ENCODE measurements around the gene FCHO2.

The FCHO2 gene

DNA sequence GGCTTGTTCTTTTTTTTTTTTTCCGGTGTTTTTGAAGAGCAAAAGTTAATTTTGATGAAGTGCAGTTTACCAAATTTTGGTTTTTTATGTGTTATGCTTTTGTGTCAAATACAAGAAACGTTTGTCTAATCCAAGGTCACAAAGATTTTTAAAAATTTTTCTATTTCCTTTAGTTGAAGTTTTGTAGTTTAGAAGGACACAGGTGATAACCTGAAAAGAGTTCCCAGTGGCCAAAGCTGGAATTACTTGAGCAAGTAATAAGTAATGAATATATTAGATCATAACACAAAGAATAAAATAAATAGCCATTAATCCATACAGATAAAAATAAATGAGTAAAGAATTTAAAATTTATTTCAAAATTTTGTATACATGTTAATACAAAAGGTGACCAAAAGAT lies 71.5 kb downstream of the FCHO2 start:
- ChIA-PET POLR2A (no interaction called here), CTCF (no interaction called here)
- no peak for DNase-seq (ENCODE audit: low read depth, low spot score)
- H3K4me3 ChIP-seq (ENCODE audit: low read depth, low read length) = no peak overlapping the region
- TF ChIP-seq, protein P1, sequence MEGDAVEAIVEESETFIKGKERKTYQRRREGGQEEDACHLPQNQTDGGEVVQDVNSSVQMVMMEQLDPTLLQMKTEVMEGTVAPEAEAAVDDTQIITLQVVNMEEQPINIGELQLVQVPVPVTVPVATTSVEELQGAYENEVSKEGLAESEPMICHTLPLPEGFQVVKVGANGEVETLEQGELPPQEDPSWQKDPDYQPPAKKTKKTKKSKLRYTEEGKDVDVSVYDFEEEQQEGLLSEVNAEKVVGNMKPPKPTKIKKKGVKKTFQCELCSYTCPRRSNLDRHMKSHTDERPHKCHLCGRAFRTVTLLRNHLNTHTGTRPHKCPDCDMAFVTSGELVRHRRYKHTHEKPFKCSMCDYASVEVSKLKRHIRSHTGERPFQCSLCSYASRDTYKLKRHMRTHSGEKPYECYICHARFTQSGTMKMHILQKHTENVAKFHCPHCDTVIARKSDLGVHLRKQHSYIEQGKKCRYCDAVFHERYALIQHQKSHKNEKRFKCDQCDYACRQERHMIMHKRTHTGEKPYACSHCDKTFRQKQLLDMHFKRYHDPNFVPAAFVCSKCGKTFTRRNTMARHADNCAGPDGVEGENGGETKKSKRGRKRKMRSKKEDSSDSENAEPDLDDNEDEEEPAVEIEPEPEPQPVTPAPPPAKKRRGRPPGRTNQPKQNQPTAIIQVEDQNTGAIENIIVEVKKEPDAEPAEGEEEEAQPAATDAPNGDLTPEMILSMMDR (IDR thresholded peaks at IDR 0.05; ENCODE audit: insufficient read depth, low read length, missing control alignments) = no peak

DNA sequence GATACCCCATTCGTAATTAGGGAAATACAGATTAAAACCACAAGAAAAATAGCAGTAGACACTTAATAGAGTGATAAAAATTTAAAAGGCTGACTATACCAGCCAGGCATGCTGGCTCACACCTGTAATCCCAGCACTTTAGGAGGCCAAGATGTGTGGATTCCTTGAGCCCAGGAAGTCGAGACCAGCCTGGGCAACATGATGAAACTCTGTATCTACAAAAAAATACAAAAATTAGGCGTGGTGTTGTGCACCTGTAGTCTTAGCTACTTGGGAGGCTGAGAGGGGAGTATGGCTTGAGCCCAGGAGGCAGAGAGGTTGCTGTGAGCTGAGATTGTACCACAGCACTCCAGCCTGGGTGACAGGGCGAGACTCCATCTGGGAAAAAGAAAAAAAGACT lies 72.0 kb downstream of the FCHO2 start:
- TF ChIP-seq, protein P1 (IDR thresholded peaks at IDR 0.05; ENCODE audit: insufficient read depth, low read length, missing control alignments) = no peak
- CTCF ChIA-PET = no interaction called here
- no peak overlapping the region for H3K4me3 ChIP-seq (ENCODE audit: low read depth, low read length)
- POLR2A ChIA-PET = no interaction called here
- DNase-seq (ENCODE audit: low read depth, low spot score) = no peak

DNA sequence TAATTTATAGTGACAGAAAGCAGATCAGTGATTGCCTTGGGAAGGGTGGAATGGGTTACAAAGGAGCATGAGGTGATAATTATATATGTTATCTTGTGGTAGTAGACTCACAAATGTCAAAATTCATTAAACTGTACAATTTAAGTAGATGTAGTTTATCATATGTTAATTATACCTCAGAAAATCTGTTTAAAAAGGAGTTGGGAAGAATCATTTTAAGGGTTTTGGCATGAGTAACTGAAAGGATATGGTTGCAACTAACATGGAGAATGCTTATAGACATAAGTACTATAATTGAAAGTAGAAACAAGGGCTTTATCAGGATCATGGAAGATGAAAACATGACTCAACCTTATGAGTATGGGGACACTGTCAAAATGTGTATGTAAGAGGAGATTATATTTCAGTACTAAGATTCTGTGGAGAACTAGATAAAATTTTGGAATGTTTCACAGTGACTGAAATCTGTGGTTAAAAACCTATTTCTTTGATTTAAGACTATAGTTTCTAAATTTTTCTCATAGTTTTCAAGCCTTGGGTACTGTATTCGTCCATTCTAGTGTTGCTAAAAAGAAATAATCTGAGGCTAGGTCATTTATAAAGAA lies 73.3 kb downstream of the FCHO2 start:
- H3K4me3 ChIP-seq (ENCODE audit: low read depth, low read length) = no peak overlapping the region
- peak; percentile 59 for DNase-seq (ENCODE audit: low read depth, low spot score)
- POLR2A ChIA-PET = no interaction called here
- CTCF ChIA-PET = no interaction called here
- TF ChIP-seq, protein P1 (IDR thresholded peaks at IDR 0.05; ENCODE audit: insufficient read depth, low read length, missing control alignments) = no peak

DNA sequence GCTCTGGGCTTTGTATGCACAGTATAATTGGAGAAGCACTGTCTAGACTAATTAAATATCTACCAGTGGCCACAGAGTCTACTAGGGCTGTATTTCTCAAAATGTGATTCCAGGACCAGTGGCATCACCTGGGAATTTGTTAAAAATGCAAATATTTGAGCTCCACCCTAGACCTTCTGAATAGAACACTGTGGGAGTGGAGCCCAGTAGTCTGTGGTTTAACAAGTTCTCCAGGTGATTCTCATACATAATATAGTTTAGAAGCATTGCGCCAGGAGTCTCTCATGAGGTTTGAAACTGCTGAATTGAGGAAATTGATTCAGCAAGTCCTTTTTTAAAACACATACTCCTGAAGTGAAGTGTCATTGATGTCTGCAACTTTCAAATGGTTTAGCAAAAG lies 74.7 kb downstream of the FCHO2 start:
- POLR2A ChIA-PET = no interaction called here
- no peak overlapping the region for H3K4me3 ChIP-seq (ENCODE audit: low read depth, low read length)
- TF ChIP-seq, protein P1 (IDR thresholded peaks at IDR 0.05; ENCODE audit: insufficient read depth, low read length, missing control alignments) = no peak

DNA sequence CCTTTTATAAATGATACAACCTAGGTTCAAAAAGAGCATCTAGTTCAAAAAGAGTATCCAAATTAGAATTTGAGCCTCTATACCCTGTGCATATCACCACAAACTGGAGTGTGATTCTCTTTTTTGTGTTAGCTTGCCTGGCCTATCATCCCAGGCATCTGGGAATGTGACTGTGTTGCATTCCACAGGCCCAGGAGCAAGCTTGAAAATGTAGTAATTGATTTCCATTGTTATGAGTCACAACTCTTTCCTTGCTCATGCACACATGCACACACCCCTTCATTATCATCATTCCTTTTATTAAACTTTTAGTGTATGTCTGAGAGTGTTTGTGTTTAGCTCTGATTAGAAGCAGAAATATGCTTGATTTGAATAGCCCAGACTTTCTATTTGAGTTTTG lies 75.2 kb downstream of the FCHO2 start:
- DNase-seq (ENCODE audit: low read depth, low spot score) = peak; percentile 73
- POLR2A ChIA-PET = no interaction called here
- no peak overlapping the region for H3K4me3 ChIP-seq (ENCODE audit: low read depth, low read length)
- TF ChIP-seq, protein P1 (IDR thresholded peaks at IDR 0.05; ENCODE audit: insufficient read depth, low read length, missing control alignments) = no peak
- CTCF ChIA-PET = interaction anchor here (0.8 kb wide), 1 partner anchor 185 kb away, joined by 5 read pairs; no protein-coding TSS in a partner anchor

More for the DNA sequence above, 74.7 kb downstream of the FCHO2 start:
- DNase-seq (ENCODE audit: low read depth, low spot score) = no peak
- CTCF ChIA-PET = no interaction called here

DNA sequence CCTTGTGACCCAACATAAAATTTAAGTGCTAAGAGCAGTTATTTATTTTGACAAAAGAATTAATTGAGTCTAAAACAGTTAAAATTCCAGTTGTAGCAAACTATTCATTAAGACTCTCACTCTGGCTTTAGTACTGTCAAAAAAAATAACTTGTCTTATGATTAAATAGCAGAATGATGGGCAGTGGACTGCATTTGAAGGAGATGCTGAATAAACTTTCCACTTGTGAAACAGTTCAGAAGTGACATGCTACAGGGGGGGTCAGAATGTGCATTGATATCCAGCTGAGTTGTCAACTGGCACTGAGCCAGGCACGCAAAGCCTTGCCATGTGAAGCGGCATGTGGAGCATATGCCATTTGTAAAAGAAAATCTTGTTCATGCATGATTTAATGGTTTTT lies 76.0 kb downstream of the FCHO2 start:
- ChIA-PET CTCF (interaction anchor here (0.8 kb wide), 1 partner anchor 184 kb away, joined by 5 read pairs; no protein-coding TSS in a partner anchor), POLR2A (no interaction called here)
- H3K4me3 ChIP-seq (ENCODE audit: low read depth, low read length) = no peak overlapping the region
- TF ChIP-seq, protein P1 (IDR thresholded peaks at IDR 0.05; ENCODE audit: insufficient read depth, low read length, missing control alignments) = no peak
- DNase-seq (ENCODE audit: low read depth, low spot score) = peak; percentile 51
